Ectodermal cell (in vitro differentiated cells): ENCODE results near the gene OOSP3. TPM values are rescaled to one million over a fixed set of nuclear protein-coding genes. Genes with fewer than 3 reads are reported as not detected.
"Not testable (repeated sequence)": the region's sequence is repeated elsewhere in the genome, so short reads cannot be mapped to it uniquely, and the experiment has no call there.

Source experiments
- H3K27ac ChIP-seq: 2 replicates; pipeline ENCODE4 v1.7.0; 2013; ENCODE audit warnings: mild to moderate bottlenecking, low read depth, low read length; ENCODE audit not compliant: insufficient read depth, poor library complexity, severe bottlenecking
- H3K27me3 ChIP-seq: 2 replicates; pipeline ENCODE4 v1.7.0; 2013; ENCODE audit warnings: mild to moderate bottlenecking, low read length; ENCODE audit not compliant: insufficient read depth, control insufficient read depth, poor library complexity, severe bottlenecking
- H3K36me3 ChIP-seq: one replicate; pipeline ENCODE4 v1.7.0; 2013; ENCODE audit warnings: low read length; ENCODE audit not compliant: control insufficient read depth, insufficient read depth
- H3K4me1 ChIP-seq: one replicate; pipeline ENCODE4 v1.7.0; 2013; ENCODE audit warnings: low read length; ENCODE audit not compliant: control insufficient read depth, insufficient read depth
- H3K4me3 ChIP-seq: 2 replicates; pipeline ENCODE4 v1.7.0; 2013; ENCODE audit warnings: low read depth, low read length, control low read depth; ENCODE audit not compliant: insufficient read depth
- H3K9me3 ChIP-seq: 2 replicates; pipeline ENCODE4 v1.7.0; 2013; ENCODE audit warnings: mild to moderate bottlenecking, low read length, moderate library complexity; ENCODE audit not compliant: control insufficient read depth
- WGBS, 2 experiments: methylation state at CpG; one replicate each; pipeline ENCODE4 v1.1.7; 2013; ENCODE audit warnings: missing lambda C conversion rate in 2 of 2; 5-methylcytosine and 5-hydroxymethylcytosine counted together
- polyA plus RNA-seq, 4 experiments: library from polyadenylated mRNA; stranded (reverse); fragments of 50-300 nt; gene quantifications; one replicate each; pipeline ENCODE4 v1.2.3, GENCODE V29; 2013

The OOSP3 gene
- not detected for polyA plus RNA-seq (2013, experiment 1 of 4)
- not detected for polyA plus RNA-seq (2013, experiment 2 of 4)
- not detected for polyA plus RNA-seq (2013, experiment 3 of 4)
- not detected for polyA plus RNA-seq (2013, experiment 4 of 4)

DNA sequence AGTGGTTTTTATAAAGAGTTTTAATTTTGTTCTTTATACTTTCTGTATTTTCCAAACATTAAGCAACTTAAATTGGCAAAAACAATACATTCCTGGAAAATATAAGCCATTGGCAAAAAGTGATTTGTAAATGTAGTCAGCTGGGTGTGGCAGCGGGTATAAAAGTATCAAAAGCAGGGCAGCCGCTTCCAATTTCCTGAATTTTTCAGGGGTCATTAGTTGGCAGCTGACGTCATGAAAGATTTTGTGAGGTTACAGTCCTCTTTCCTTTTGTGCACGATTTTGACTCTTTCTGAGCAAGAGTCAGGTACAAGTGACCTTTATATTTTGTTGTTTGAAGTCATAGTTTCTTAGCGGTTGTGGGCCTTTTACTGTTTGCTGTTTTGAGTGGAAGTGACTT lies at the start of gene OOSP3:
TSS of gene OOSP3 (plus strand) at position 208 of the 400 bp plus-strand sequence. CDS start at position 235, 27 bp downstream.
- Histone ChIP-seq H3K36me3 (no peaks in the 10 kb centered on the region), H3K4me3 (no peak within 1 kb of the TSS), H3K27me3 (no peaks in the 10 kb centered on the region), H3K4me1 (no peaks in the 10 kb centered on the region), H3K9me3 (no peaks in the 10 kb centered on the region), H3K27ac (no peak within 1 kb of the TSS)
- WGBS, 2 experiments = 86 to 90% methylated on average over 5 of the region's 5 CpGs

DNA sequence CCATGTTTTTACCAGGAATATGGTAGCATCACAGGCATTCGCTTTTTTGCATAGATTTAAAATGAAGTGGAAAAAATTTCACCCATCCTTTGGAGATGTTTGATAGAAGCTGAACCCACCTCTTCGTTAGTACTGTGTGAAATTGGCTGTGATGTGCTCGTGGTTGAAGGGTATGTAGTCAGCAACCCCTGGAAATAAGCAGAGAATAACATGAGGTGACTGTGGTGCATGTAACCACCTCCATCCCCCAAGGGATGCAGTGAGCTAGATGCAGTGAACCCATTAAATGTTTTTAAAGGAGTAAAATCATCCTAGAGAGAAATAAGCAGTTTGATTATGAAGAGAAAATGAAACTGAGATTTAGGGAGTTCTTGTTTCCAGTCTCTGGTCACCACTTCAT lies 49.2 kb upstream of the OOSP3 start:
- Histone ChIP-seq H3K4me3 (no peak overlapping the region), H3K27ac (no peak overlapping the region), H3K36me3 (no peaks in the 10 kb centered on the region), H3K27me3 (no peaks in the 10 kb centered on the region), H3K4me1 (no peaks in the 10 kb centered on the region), H3K9me3 (no peaks in the 10 kb centered on the region)
- 94 to 97% methylated on average over 3 of the region's 3 CpGs for WGBS, 2 experiments

- H3K9me3 ChIP-seq = no peaks in the 10 kb centered on the region
- no peaks in the 10 kb centered on the region for H3K4me1 ChIP-seq
- no peak overlapping the region for H3K4me3 ChIP-seq
- no peaks in the 10 kb centered on the region for H3K27me3 ChIP-seq
- WGBS, 2 experiments = 97 to 98% methylated on average over 2 of the region's 2 CpGs
- no peaks in the 10 kb centered on the region for H3K36me3 ChIP-seq
- H3K27ac ChIP-seq = no peak overlapping the region
These were observed 45.0 kb upstream of the OOSP3 start for GRCh38 chr11:59833602-59834001.

DNA sequence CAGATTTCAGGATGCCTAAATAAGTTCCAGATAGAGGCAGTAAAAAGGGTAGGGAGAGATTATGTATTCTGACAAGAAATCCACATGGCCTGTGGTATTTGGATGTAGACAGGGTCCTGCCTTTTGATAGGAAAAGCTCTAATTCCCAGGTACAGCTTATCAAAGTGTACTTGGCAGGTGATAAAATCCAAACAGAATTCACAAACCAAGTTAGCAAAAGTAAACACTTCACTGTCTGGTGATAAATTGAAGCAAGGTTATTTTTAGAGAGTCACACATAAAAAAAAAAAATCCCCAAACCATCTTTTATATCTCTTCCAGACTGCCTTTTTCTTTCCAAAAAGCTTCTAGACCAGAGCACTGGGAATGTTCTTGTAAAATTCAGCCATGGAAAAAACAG lies 39.0 kb upstream of the OOSP3 start:
- H3K36me3 ChIP-seq = no peaks in the 10 kb centered on the region
- no peak overlapping the region for H3K4me3 ChIP-seq

DNA sequence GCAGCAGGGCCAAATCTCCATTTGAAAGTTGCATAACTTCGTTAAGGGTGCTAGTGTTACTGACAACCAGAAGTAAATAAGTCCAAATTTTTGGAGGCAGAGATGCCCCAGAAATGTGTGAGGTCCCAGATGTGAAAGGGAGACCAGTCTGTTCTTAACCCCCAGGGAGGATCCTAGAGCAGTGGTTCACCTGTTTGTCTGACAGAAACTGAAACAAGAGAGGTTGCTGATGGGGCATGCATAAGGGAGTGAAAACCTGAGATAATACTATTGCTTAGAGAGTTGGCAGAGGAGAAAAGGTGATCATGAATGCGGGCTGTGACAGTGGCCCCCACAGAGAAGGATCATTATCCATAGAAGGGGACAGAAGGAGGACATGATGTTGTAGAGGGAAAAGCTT lies 37.1 kb upstream of the OOSP3 start:
- Histone ChIP-seq H3K4me3 (no peak overlapping the region), H3K9me3 (no peaks in the 10 kb centered on the region), H3K27ac (no peak overlapping the region), H3K4me1 (no peaks in the 10 kb centered on the region), H3K27me3 (no peaks in the 10 kb centered on the region), H3K36me3 (no peaks in the 10 kb centered on the region)
- WGBS, 2 experiments = 86 to 88% methylated on average over 2 of the region's 2 CpGs

More for the DNA sequence above, 39.0 kb upstream of the OOSP3 start:
- no peaks in the 10 kb centered on the region for H3K9me3 ChIP-seq
- H3K27ac ChIP-seq = no peak overlapping the region
- H3K4me1 ChIP-seq = no peaks in the 10 kb centered on the region
- H3K27me3 ChIP-seq = no peaks in the 10 kb centered on the region

GRCh38 chr11:59842316-59842715 lies 36.3 kb upstream of the OOSP3 start:
- 89 to 92% methylated on average over 12 of the region's 12 CpGs for WGBS, 2 experiments

GRCh38 chr11:59845399-59845798 lies 33.2 kb upstream of the OOSP3 start, which contains the start of gene CBLIF:
TSS of gene CBLIF (minus strand) at chr11:59845499. CDS start at chr11:59845453, 46 bp downstream.
- Histone ChIP-seq H3K27me3 (no peaks in the 10 kb centered on the region), H3K4me3 (no peak within 1 kb of the TSS), H3K4me1 (no peaks in the 10 kb centered on the region), H3K36me3 (no peaks in the 10 kb centered on the region), H3K9me3 (no peaks in the 10 kb centered on the region), H3K27ac (no peak within 1 kb of the TSS)
- WGBS, 2 experiments = 95 to 98% methylated on average over 4 of the region's 4 CpGs

More at GRCh38 chr11:59842316-59842715, 36.3 kb upstream of the OOSP3 start:
- no peaks in the 10 kb centered on the region for H3K4me1 ChIP-seq
- no peaks in the 10 kb centered on the region for H3K36me3 ChIP-seq
- H3K9me3 ChIP-seq = no peaks in the 10 kb centered on the region
- H3K27me3 ChIP-seq = no peaks in the 10 kb centered on the region
- H3K27ac ChIP-seq = no peak overlapping the region
- no peak overlapping the region for H3K4me3 ChIP-seq

DNA sequence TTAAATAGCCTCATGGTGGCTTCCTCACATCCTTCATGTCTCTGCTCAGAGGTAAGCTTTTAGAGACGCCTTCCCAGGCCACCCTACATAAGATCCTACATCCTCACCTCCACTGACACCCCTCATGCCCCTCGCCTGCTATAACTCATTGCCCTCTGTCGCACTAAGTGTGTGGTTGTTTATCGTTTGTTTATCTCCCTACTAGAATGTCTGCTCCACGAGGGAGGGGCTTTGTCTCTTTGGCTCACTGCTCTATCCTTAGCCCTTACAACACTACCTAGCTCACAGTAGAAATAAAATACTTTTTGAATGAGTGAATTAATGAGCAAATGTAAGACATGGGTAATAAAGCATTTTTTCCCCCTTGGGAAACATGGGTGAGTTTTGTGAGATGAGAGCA lies 32.0 kb upstream of the OOSP3 start:
- no peaks in the 10 kb centered on the region for H3K36me3 ChIP-seq
- 89 to 96% methylated on average over 3 to 4 of the region's 5 CpGs for WGBS, 2 experiments
- H3K4me1 ChIP-seq = no peaks in the 10 kb centered on the region
- no peaks in the 10 kb centered on the region for H3K9me3 ChIP-seq
- no peak overlapping the region for H3K27ac ChIP-seq
- no peaks in the 10 kb centered on the region for H3K27me3 ChIP-seq
- H3K4me3 ChIP-seq = no peak overlapping the region

- H3K36me3 ChIP-seq = no peaks in the 10 kb centered on the region
- H3K27me3 ChIP-seq = no peaks in the 10 kb centered on the region
- no peak overlapping the region for H3K27ac ChIP-seq
- WGBS, 2 experiments = 94 to 95% methylated on average over 3 of the region's 3 CpGs
- no peaks in the 10 kb centered on the region for H3K9me3 ChIP-seq
- no peak overlapping the region for H3K4me3 ChIP-seq
- no peaks in the 10 kb centered on the region for H3K4me1 ChIP-seq
These were observed 31.0 kb upstream of the OOSP3 start for GRCh38 chr11:59847626-59848025.

GRCh38 chr11:59848439-59848838 lies 30.1 kb upstream of the OOSP3 start:
- not testable (repeated sequence) for H3K36me3 ChIP-seq, H3K4me3 ChIP-seq, H3K27ac ChIP-seq, H3K27me3 ChIP-seq, H3K9me3 ChIP-seq, H3K4me1 ChIP-seq
- WGBS, 2 experiments = 93 to 94% methylated on average over 6 of the region's 6 CpGs

DNA sequence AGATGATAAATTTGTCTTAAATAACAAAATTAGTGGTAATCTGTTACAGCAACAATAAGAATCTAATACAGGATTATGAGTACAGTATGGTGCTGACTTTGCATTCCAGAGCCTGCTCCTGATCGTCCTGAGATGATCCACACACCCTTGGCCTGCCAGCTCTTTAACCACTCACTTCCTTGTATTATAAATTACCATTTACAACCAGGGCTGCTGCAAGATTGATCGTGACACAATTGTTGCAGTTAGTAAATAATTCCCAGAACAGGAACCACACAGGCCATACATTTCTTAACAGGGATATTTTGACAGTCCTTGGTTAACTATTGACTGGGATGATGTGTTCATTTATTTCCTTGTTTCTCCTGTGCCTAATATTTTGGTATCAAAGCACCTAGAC lies 29.5 kb upstream of the OOSP3 start:
- no peaks in the 10 kb centered on the region for H3K9me3 ChIP-seq
- no peaks in the 10 kb centered on the region for H3K36me3 ChIP-seq
- 84 to 94% methylated on average over 2 of the region's 2 CpGs for WGBS, 2 experiments
- no peaks in the 10 kb centered on the region for H3K4me1 ChIP-seq
- no peak overlapping the region for H3K4me3 ChIP-seq
- H3K27me3 ChIP-seq = no peaks in the 10 kb centered on the region
- H3K27ac ChIP-seq = no peak overlapping the region
